ENCODE measurements around the gene CST11. TPM values are rescaled to one million over a fixed set of nuclear protein-coding genes. Genes with fewer than 3 reads are reported as not detected.

The CST11 gene
- total RNA-seq, result not detected in 2 replicates

GRCh38 chr20:23452776-23453175 lies at the start of gene CST11:
CST11 (minus strand) TSS chr20:23452876; CDS start chr20:23452811, 65 bp downstream.

GRCh38 chr20:23490817-23491216 lies 38.1 kb upstream of the CST11 start, which contains the start of gene CST8:
CST8 (plus strand) TSS chr20:23491117; CDS start chr20:23491668, 551 bp downstream.

GRCh38 chr20:23420943-23421931 lies 31.4 kb downstream of the CST11 start, which contains the start of gene NAPB:
NAPB (minus strand) TSS chr20:23421488; CDS start chr20:23421402, 86 bp downstream.

Small RNA genes within 50 kb of the gene (small RNA-seq; reads per million reads assigned to genes)
- not detected for gene RF00019 (ENCODE audit: low replicate concordance)

Other genes with a start within 250 kb of the CST11 start
- 17.5 and 32.6 TPM in 2 replicates for gene NXT1, start 102.1 kb downstream of the CST11 start, total RNA-seq
- 18.8 and 42.5 TPM in 2 replicates for gene GZF1, start 90.7 kb downstream of the CST11 start, total RNA-seq
- gene NAPB, start 31.4 kb downstream of the CST11 start, total RNA-seq, result 7.9 and 9.6 TPM in 2 replicates
- gene CSTL1, start 13.2 kb downstream of the CST11 start, total RNA-seq, result not detected in 2 replicates
- gene CST8, start 38.2 kb upstream of the CST11 start, total RNA-seq, result not detected in 2 replicates
- gene CST9L, start 115.6 kb upstream of the CST11 start, total RNA-seq, result not detected in 2 replicates
- gene CST9, start 153.0 kb upstream of the CST11 start, total RNA-seq, result not detected in 2 replicates
- 191 and 236 TPM in 2 replicates for gene CST3, start 185.1 kb upstream of the CST11 start, total RNA-seq
- 10.7 TPM in 1 of 2 replicates, not detected in the other for gene CST4, start 236.2 kb upstream of the CST11 start, total RNA-seq

Data from placental pericyte (primary cell).